Measurements from ENCODE around the gene EPS15.

- TF ChIP-seq FOXM1 (IDR thresholded peaks at IDR 0.05; ENCODE audit: borderline replicate concordance) (no peak), TARDBP (IDR thresholded peaks at IDR 0.05) (no peak), ARNT (IDR thresholded peaks at IDR 0.05) (no peak), SUZ12 (IDR thresholded peaks at IDR 0.05) (no peak), L3MBTL2 (conservative IDR thresholded peaks at IDR 0.05) (no peak), NFRKB (IDR thresholded peaks at IDR 0.05) (no peak), HDGF (IDR thresholded peaks at IDR 0.05; ENCODE audit: borderline replicate concordance) (no peak)
Observed at GRCh38 chr1:51312718-51313117, 206.3 kb downstream of the EPS15 start.

Measured in HEK293T (cell line).